GM21737 (cell line): Measurements from ENCODE around the gene ATAD1.
"Not testable (repeated sequence)": the region's sequence is repeated elsewhere in the genome, so short reads cannot be mapped to it uniquely, and the experiment has no call there.

Experiments
- ATAC-seq: cut with Tn5 transposase; IDR thresholded peaks from one replicate; pipeline ENCODE4 v1.9.1; 2021; ENCODE audit warnings: mild to moderate bottlenecking, moderate library complexity; ENCODE audit not compliant: unreplicated experiment

The ATAD1 gene

DNA sequence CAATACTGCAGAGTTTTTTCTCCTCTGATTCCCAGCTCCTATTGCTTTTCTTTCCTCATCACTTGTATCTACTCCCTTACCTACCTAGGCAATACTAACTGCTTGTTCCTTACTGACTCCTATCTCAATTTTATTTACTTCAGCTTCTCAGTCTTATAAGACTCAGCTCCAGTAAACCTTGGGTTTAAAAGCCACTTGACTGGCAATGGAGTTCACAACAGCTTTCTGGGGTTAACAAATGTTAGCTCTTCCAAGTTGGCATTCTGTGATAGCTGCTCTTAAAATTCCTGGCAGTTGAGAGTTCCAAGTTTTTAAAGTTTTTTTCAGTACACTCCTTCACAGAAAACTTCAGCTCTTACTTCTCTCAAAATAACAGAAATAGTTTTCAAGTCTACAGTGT is 14.2 kb downstream of the ATAD1 start:
- no peak for ATAC-seq

GRCh38 chr10:87803328-87803727 is 14.7 kb downstream of the ATAD1 start:
- ATAC-seq, result no peak

DNA sequence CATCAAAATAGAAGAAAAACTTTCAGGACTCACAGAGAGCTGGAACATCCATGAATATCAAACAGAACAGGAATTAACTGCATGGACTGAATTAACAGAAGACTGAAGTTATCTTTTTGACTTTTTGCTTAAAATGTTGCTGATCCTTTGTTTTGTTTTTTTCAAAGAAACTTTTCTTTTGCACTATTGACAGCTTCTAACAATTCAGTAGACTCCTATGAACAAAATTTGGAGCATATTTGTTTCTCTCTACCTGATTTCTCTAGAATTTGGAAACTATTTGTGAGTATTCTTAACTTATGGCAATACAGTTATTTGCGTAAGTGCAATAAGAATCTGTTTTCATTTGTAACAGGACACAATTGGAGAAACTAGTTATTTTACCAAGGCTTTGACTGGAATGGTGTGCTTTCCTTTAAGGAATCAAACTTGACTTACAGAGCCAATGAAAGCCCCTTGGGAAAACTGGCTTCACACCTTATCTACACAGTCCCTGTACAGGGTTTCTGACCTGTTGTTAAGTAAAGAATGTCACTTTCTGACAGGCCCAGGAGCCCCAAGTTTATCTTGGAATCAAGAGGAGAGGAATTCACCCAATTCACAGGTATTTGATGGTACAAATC is 16.1 kb downstream of the ATAD1 start:
- not testable (repeated sequence) for ATAC-seq

GRCh38 chr10:87799860-87800259 is 18.2 kb downstream of the ATAD1 start:
- ATAC-seq, result no peak

DNA sequence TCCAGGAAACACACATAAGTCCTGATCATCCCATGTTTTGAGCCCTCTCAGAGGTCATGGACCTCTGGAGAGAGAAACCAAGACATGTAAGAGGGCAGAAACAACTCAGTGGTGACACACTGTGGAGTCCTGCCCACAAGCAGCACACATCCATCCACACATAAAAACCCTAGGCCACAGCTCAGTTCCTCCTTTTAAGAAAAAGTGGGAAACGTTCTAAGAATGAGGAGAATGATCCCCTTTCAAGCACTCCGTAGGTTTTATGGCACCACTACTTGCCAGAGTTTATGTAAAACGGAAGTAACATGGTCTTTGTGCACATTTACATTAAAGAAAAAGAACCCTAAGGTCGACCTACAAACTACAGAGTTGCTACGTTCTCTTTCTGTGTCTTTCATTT is 19.9 kb downstream of the ATAD1 start:
- no peak for ATAC-seq

- no peak for ATAC-seq
Observed at GRCh38 chr10:87794285-87794684, 23.7 kb downstream of the ATAD1 start.

- no peak for ATAC-seq
Observed at GRCh38 chr10:87790185-87790584, 27.8 kb downstream of the ATAD1 start.

GRCh38 chr10:87786421-87786820 is 31.6 kb downstream of the ATAD1 start:
- no peak for ATAC-seq

DNA sequence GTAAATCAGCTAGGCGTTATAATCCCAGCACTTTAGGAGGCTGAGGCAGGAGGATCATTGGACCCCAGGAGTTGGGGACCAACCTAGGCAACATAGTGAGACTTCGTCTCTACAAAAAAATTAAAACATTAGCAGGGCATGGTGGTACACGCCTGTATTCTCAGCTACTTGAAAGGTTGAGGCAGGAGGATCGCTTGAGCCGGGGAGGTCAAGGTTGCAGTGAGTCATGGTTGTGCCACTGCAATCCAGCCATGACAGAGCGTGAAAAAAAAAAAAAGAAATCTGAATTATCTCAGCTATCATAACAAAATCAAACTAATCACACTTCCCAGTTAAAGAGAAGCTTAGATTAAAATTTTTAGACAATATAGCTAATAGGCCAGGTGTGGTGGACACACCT is 35.3 kb downstream of the ATAD1 start:
- no peak for ATAC-seq

DNA sequence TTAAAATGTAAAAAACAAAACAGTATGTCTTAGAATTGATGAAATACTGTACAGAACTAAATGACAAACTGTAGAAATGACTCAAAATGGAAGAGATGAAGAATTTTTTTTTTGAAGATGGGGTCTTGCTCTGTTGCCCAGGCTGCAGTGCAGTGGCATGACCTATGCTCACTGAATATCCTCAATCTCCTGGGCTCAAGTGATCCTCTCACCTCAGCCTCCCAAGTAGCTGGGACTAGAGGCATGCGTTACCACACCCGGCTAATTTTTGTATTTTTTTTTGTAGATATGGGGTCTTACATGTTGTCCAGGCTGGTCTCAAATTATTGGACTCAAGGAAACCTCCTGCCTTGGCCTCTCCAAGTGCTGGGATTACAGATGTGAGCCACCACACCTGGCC is 36.5 kb downstream of the ATAD1 start:
- no peak for ATAC-seq

GRCh38 chr10:87776328-87776727 is 41.7 kb downstream of the ATAD1 start:
- no peak for ATAC-seq

DNA sequence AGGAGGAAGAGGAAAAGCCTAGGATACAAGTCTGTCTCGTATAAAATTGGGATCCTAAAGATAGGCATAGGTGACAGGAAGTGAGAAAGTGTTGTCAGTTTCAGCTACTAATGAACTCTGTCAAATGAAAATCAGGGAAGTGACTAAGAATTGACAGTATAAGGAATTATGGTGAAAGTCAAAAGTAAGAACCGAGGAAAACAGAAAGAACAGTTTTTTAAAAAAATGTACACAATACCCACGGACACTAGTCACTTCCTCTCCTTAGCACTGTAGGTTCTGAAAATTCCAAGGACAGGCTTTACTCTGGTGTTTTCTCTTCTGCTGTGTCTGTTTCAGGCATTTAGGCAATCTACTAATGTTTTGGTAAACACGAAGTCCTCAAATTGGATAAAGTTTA is 42.3 kb downstream of the ATAD1 start:
- no peak for ATAC-seq

GRCh38 chr10:87771871-87772500 is 46.0 kb downstream of the ATAD1 start:
- ATAC-seq, result no peak

DNA sequence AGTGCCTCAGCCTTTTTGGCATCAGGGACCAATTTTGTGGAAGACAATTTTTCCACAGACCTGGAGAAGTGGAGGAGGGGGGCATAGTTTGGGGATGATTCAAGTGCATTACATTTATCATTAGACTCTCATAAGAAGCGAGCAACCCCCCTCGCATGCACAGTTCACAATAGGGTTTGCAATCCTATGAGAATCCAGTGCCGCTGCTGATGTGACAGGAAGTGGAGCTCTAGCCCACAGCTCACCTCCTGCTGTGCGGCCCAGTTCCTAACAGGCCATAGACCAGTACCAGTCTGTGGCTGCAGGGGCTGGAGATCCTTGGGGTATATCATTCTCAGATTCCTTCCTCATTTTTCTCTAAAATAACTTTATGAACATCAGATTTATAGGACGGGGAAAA is 50.8 kb downstream of the ATAD1 start:
- ATAC-seq, result no peak

DNA sequence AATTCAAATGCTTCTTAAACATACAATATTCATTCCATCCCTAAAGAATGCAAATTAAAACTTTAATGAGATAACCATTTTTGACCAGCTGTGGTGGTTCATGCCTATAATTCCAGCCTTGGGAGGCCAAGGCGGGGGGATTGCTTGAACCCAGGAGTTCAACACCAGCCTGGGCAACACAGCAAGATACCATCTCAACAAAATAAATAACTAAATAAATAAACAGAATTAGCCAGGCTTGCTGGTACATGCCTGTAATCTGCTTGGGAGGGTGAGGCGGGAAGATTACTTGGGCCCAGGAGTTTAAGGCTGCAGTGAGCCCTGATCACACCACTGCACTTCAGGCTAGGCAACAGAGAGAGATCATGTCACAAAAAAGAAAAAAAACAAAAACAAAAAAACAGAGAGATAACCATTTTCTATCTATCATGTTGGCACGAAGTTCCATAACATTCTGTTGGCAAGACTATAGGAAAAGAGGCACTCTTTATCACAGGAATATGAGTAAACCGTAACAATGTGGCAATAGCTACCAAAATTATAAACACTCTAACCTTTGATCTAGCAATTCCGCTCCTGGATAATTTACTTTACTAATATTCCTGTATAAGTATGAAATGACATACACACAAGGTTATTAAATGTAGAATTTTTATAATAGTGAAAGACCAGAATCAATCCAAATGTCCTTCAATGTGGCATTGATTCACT is 52.2 kb downstream of the ATAD1 start:
- ATAC-seq, result no peak

DNA sequence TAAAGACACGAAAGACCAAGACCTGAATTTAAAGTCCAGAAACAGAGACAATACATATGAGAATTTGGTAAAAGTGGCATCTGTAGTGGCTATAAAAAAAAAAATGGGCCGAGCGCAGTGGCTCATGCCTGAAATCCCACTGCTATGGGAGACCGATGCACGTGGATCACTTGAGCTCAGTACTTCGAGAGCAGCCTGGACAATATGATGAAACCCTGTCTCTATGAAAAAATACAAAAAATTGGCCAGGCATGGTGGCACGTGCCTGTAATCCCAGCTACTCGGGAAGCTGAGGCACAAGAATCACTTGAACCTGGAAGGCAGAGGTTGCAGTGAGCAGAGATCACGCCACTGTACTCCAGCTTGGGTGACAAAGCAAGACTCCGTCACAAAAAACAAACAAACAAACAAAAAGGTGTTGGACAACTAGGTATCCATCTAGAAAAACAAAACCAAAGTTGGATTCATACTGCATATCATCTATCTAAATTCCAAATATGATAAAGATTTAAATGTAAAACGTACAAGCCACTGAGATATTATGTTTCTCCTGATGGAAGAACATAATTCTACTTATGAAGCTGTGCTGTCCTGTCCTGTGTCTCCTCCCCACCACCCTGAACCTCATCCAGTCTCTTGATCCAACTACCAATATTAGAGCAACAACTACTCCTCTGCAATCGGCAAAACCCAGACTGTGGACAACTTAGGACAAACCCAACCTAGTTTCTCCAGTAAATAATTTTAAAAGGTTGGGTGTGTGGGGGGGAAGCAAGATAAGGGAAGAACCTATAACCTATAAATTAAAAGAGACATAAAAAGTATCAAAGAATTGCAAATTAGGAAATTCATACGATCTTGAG is 53.7 kb downstream of the ATAD1 start:
- ATAC-seq, result no peak

DNA sequence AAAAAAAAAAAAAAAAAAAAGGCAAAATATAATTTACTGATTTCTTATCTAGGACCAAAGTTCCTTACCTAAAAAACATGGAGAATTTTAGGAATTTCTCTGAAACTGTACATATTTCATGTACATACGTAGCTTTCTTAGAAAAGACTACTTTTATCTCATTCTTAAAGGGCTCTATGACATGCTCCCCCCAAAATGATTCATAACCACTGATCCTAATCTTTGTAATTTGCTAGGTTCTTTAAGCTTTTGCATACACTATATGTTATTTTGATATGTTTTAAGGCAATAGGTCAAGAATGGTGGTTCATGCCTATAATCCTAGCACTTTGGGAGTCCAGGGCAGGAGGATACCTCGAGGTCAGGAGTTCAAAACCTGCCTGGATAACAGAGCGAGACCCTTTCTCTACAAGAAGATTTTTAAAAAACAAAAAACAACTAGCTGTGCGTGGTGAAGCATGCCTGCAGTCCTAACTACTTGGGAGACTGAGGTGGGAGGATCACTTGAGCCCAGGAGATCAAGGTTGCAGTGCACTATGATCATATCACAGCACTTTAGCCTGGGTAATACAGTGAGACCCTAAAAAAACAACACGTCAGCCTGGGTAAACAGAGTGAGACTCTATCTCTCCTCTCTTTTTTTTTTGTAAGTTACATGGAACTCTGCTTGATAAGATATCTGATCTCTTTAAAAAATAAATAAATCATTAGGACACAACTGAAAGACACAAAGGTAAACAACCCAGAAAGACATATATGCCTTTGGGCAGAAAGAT is 54.8 kb downstream of the ATAD1 start:
- ATAC-seq, result no peak

DNA sequence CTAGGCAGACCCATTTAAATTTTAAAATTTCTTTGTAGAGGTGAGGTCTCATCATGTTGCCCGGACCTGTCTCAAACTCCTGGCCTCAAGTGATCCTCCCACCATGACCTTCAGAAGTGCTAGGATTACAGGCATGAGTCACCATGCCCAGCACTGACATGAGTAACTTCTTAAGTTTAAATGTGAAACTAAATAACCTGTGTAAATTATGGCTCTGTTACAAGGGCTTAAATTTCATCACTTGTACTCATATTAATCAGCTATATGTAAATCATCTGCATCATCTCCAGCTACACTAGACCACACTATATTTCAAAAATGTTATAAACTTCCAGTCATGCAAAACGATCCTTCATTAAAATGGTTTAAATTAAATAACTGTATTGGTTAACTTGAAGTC is 56.1 kb downstream of the ATAD1 start:
- ATAC-seq, result no peak

DNA sequence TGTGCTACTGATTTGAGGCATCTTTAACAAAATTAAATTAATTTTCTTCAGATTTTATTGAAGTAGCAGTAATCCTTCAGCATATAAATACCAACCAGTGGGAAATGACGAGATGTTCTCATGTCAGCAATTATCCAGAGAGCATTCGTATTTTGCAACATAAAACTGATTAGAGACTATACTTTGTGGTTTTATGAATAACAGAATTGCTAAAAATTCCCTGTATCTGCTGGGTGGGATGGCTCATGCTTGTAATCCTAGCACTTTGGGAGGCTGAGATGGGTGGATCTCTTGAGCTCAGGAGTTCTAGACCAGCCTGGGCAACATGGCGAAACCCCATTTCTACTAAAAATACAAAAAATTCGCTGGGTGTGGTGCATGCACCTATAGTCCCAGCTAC is 56.9 kb downstream of the ATAD1 start:
- ATAC-seq, result no peak

DNA sequence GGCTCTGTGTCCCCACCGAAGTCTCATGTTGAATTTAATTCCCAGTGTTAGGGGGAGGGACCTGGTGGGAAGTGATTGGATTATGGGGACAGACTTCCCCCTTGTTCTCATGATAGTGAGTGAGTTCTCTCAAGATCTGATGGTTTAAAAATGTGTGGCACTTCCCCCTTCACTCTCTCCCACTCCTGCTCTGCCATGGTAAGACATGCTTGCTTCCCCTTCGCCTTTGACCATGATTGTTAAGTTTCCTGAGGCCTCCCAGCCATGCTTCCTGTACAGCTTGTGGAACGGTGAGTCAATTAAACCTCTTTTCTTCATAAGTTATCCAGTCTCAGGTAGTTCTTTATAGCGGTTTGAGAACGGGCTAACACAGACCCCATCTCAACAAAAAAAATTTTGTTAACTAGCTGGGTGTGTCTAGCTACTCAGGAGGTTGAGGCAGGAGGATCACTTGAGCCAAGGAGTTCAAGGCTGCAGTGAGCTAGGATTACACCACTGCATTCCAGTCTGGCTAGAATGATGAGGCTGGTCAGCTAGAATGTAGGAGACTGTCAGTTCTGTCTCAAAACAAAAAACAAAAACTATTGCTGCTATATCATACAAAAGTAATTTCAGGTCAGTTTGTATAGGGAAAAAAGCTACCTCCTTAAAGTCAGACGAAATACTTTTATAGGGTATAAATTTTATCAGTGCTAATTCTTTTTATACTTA is 57.7 kb downstream of the ATAD1 start:
- no peak for ATAC-seq
